ENCODE measurements around the gene KLHL6.
"Not testable (repeated sequence)": the region's sequence is repeated elsewhere in the genome, so short reads cannot be mapped to it uniquely, and the experiment has no call there.

KLHL6 gene

GRCh38 chr3:183443395-183444385 is 111.8 kb downstream of the KLHL6 start:
- DNase-seq, result no peak

GRCh38 chr3:183442994-183443393 is 112.5 kb downstream of the KLHL6 start:
- DNase-seq, result no peak

GRCh38 chr3:183440521-183440920 is 115.0 kb downstream of the KLHL6 start:
- not testable (repeated sequence) for DNase-seq

- no peak for DNase-seq
These were observed 116.0 kb downstream of the KLHL6 start for GRCh38 chr3:183439515-183439914.

GRCh38 chr3:183438735-183439134 is 116.8 kb downstream of the KLHL6 start:
- no peak for DNase-seq

GRCh38 chr3:183437666-183438564 is 117.6 kb downstream of the KLHL6 start:
- no peak for DNase-seq
